T-cell (primary cell): ENCODE measurements around the gene HIPK4. TPM values are rescaled to one million over a fixed set of nuclear protein-coding genes. Genes with fewer than 3 reads are reported as not detected.
A peak's percentile ranks its signal among the peaks of the same experiment; 100 is the strongest.

Experiments used
- ATAC-seq, 4 experiments: fragments of 200-7000 bp in 3 of 4; fragments of 150-1000 bp in 1 of 4; cut with Tn5 transposase; replicated peaks in 1 of 4; 1 replicate in 3 of 4; 2 replicates in 1 of 4; pipeline ENCODE4 v1.10.0; 2021; ENCODE audit warnings: moderate library complexity in 3 of 4, mild to moderate bottlenecking in 2 of 4, moderate number of reproducible peaks in 1 of 4
- CTCF ChIA-PET, 2 donors: fragments of 300-600 bp; sonication (Branson Sonifier 250); formaldehyde crosslinking; loops; one replicate each; lab custom pipeline; 2022; ENCODE audit warnings: antibody characterized with exemption in 2 of 2; lab: Charles Lee
- POLR2A ChIA-PET, 2 donors: fragments of 300-600 bp; sonication (Branson Sonifier 250); formaldehyde crosslinking; loops; one replicate each; lab custom pipeline; 2022; ENCODE audit warnings: antibody characterized with exemption in 2 of 2; lab: Charles Lee
- DNase-seq, 35 experiments: peaks; one replicate each; pipeline versions ENCODE4 v3.0.0 to v3.0.0-alpha.2; 2013 to 2023
- H3K27ac ChIP-seq: one replicate; pipeline ENCODE4 v1.5.1; 2013; ENCODE audit warnings: low read length
- H3K27me3 ChIP-seq, 2 experiments: replicated peaks in 1 of 2; 1 replicate in 1 of 2; 2 replicates in 1 of 2; pipeline versions ENCODE4 v1.6.1 to v1.7.0; 2013; ENCODE audit warnings: low read length in 1 of 2, mixed read lengths in 1 of 2; ENCODE audit not compliant: control insufficient read depth in 2 of 2, insufficient read depth in 2 of 2; ENCODE audit errors: extremely low read depth in 1 of 2
- H3K36me3 ChIP-seq, 2 donors: 1 replicate in 1 of 2; 2 replicates in 1 of 2; pipeline versions ENCODE4 v1.6.1 to v1.7.0; 2013; ENCODE audit warnings: low read length in 1 of 2; ENCODE audit not compliant: control insufficient read depth in 2 of 2, insufficient read depth in 1 of 2; ENCODE audit errors: extremely low read depth in 1 of 2
- H3K4me1 ChIP-seq, 2 experiments: 1 replicate in 1 of 2; 2 replicates in 1 of 2; pipeline versions ENCODE4 v1.6.1 to v1.7.0; 2013; ENCODE audit warnings: low read length in 2 of 2, mixed read lengths in 1 of 2; ENCODE audit not compliant: insufficient read depth in 2 of 2, control insufficient read depth in 1 of 2; ENCODE audit errors: extremely low read depth in 1 of 2
- H3K4me3 ChIP-seq, 2 donors: 1 replicate in 1 of 2; 2 replicates in 1 of 2; pipeline versions ENCODE4 v1.5.1 to v1.7.0; 2013; ENCODE audit warnings: mild to moderate bottlenecking in 2 of 2, low read length in 1 of 2, moderate library complexity in 1 of 2; ENCODE audit not compliant: control insufficient read depth in 1 of 2; ENCODE audit errors: extremely low read depth in 1 of 2
- H3K9me3 ChIP-seq: 2 replicates; pipeline ENCODE4 v1.7.0; 2013
- H3K27ac Mint-ChIP-seq, 2 donors: one replicate each; pipeline ENCODE4 v1.8.0; 2020 to 2021; ENCODE audit warnings: mild to moderate bottlenecking in 2 of 2, mixed read lengths in 2 of 2
- H3K27me3 Mint-ChIP-seq, 2 donors: one replicate each; pipeline ENCODE4 v1.8.0; 2021 to 2022; ENCODE audit warnings: mixed read lengths in 2 of 2
- H3K36me3 Mint-ChIP-seq: one replicate; pipeline ENCODE4 v1.8.0; 2021; ENCODE audit warnings: mixed read lengths
- H3K4me1 Mint-ChIP-seq, 3 donors: one replicate each; pipeline ENCODE4 v1.8.0; 2020 to 2022; ENCODE audit warnings: mixed read lengths in 3 of 3, mild to moderate bottlenecking in 1 of 3
- H3K4me3 Mint-ChIP-seq, 3 donors: one replicate each; pipeline ENCODE4 v1.8.0; 2020 to 2022; ENCODE audit warnings: mild to moderate bottlenecking in 3 of 3, mixed read lengths in 3 of 3, moderate library complexity in 3 of 3
- H3K9me3 Mint-ChIP-seq, 3 donors: one replicate each; pipeline ENCODE4 v1.8.0; 2020 to 2022; ENCODE audit warnings: mixed read lengths in 3 of 3
- WGBS: methylation state at CpG from one replicate; pipeline ENCODE4 v1.1.5; 2013; ENCODE audit warnings: missing lambda C conversion rate; ENCODE audit not compliant: insufficient coverage; 5-methylcytosine and 5-hydroxymethylcytosine counted together
- total RNA-seq, 35 experiments: library from RNA in 6 of 35; stranded (reverse) in 6 of 35; fragments of 120-200 nt in 1 of 35; gene quantifications; one replicate each; pipeline versions ENCODE4 v1.2.1 to v1.2.4 and lab custom pipeline; 2013 to 2026

The HIPK4 gene
- total RNA-seq, 5 donors from 2014 or later (not counting 1 experiment from before 2014, with no cell fraction given), result 0.16 to 0.20 (median 0.18) TPM; not detected in 1

GRCh38 chr19:40419066-40419612, 29.2 kb upstream of the HIPK4 start:
- no peaks in the 10 kb centered on the region for H3K27me3 Mint-ChIP-seq
- ChIA-PET CTCF (no interaction called here), POLR2A (no interaction called here)
- DNase-seq (no peak), ATAC-seq (no peak)
- peaks cover 30 to 37% (median 33%) of the 10 kb centered on the region in 3 donors for H3K4me1 Mint-ChIP-seq
- peaks cover 0 to 7% of the 10 kb centered on the region in 2 donors for H3K36me3 ChIP-seq
- peaks cover 0 to 17% of the 10 kb centered on the region in 2 experiments for H3K27me3 ChIP-seq
- no peaks in the 10 kb centered on the region for H3K9me3 ChIP-seq
- peak overlapping the region in 2 of 3 donors; percentile 1 to 87 for H3K4me3 Mint-ChIP-seq
- no peak overlapping the region for H3K27ac ChIP-seq
- no peak overlapping the region for H3K4me3 ChIP-seq
- peaks cover 5% of the 10 kb centered on the region for H3K36me3 Mint-ChIP-seq
- H3K4me1 ChIP-seq, result peaks cover 4 to 41% of the 10 kb centered on the region in 2 experiments
- 100% methylated on average over 1 of the region's 5 CpGs for WGBS
- H3K9me3 Mint-ChIP-seq, result no peaks in the 10 kb centered on the region
- H3K27ac Mint-ChIP-seq, result peak overlapping the region; percentile 46 to 62

- Histone ChIP-seq H3K36me3 (peaks cover 0 to 5% of the 10 kb centered on the region in 2 donors), H3K4me1 (peaks cover 2 to 44% of the 10 kb centered on the region in 2 experiments), H3K9me3 (no peaks in the 10 kb centered on the region), H3K4me3 (no peak overlapping the region), H3K27ac (no peak overlapping the region), H3K27me3 (peaks cover 0 to 26% of the 10 kb centered on the region in 2 experiments)
- WGBS, result 40% methylated on average over 1 of the region's 3 CpGs
- ATAC-seq, result no peak
- Mint-ChIP-seq H3K36me3 (peaks cover 5% of the 10 kb centered on the region), H3K27me3 (peaks cover 0 to 2% of the 10 kb centered on the region in 2 donors), H3K4me3 (no peak overlapping the region), H3K9me3 (no peaks in the 10 kb centered on the region), H3K27ac (peak overlapping the region in 1 of 2 donors; percentile 66), H3K4me1 (peaks cover 28 to 37% (median 30%) of the 10 kb centered on the region in 3 donors)
- ChIA-PET CTCF (interaction anchor here in 1 of 2 donors (0.5 kb wide), 2 partner anchors 139 to 225 kb away, joined by 3 read pairs; no protein-coding TSS in a partner anchor), POLR2A (no interaction called here)
- no peak for DNase-seq
Observed at GRCh38 chr19:40418040-40418439, 28.1 kb upstream of the HIPK4 start.

- Mint-ChIP-seq H3K27ac (peak overlapping the region in 1 of 2 donors; percentile 85), H3K4me1 (peaks cover 28 to 37% (median 30%) of the 10 kb centered on the region in 3 donors), H3K27me3 (peaks cover 0 to 2% of the 10 kb centered on the region in 2 donors), H3K36me3 (peaks cover 5% of the 10 kb centered on the region), H3K4me3 (no peak overlapping the region), H3K9me3 (no peaks in the 10 kb centered on the region)
- Histone ChIP-seq H3K27me3 (peaks cover 0 to 30% of the 10 kb centered on the region in 2 experiments), H3K4me1 (peaks cover 2 to 42% of the 10 kb centered on the region in 2 experiments), H3K9me3 (no peaks in the 10 kb centered on the region), H3K27ac (no peak overlapping the region), H3K4me3 (no peak overlapping the region), H3K36me3 (peaks cover 0 to 1% of the 10 kb centered on the region in 2 donors)
- ChIA-PET POLR2A (interaction anchor here in 1 of 2 donors (0.6 kb wide), 1 partner anchor 234 kb away, joined by 6 read pairs; no protein-coding TSS in a partner anchor), CTCF (interaction anchor here (0.5 to 0.6 kb wide), 3 partner anchors 112 to 225 kb away, joined by 3 read pairs; no protein-coding TSS in a partner anchor)
- WGBS, result 100% methylated on average over 3 of the region's 4 CpGs
- ATAC-seq (no peak), DNase-seq (no peak)
Observed at GRCh38 chr19:40417643-40417981, 27.6 kb upstream of the HIPK4 start.

DNA sequence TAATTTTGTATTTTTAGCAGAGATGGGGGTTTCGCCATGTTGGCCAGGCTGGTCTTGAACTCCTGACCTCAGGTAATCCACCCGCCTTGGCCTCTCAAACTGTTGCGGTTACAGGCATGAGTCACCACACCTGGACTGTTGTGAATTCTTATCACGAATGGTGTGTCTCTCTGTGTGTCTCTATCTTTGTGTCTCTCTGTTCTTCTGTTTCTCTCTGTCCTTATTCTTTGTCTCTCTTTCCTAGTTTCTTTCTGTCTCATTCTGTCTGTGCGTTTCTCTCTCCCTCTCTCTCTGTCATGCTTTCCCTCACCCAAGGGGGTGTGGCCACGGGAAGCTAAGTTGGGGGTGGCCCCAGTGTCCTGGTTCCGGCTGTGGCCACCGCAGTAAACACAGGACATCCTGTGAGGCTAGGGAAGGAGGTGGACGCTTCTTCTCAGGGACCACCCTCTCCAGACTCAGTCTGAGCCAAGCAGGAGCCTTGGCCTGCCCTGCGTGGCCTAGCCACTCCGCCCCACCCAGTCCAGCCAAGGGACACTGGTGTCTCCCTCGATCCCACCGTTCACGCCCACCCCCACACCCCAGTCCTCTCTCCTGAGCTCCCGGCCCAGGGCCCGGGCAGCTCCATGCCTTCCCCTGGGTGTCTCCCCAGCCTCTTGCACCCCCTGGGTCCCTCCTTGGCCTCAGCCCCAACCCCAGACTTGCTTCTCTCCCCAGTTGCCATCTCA, 27.1 kb upstream of the HIPK4 start:
- Histone ChIP-seq H3K27ac (no peak overlapping the region), H3K27me3 (peaks cover 0 to 33% of the 10 kb centered on the region in 2 experiments), H3K4me3 (no peak overlapping the region), H3K36me3 (no peaks in the 10 kb centered on the region), H3K4me1 (peaks cover 2 to 39% of the 10 kb centered on the region in 2 experiments), H3K9me3 (no peaks in the 10 kb centered on the region)
- Mint-ChIP-seq H3K4me1 (peaks cover 23 to 31% (median 24%) of the 10 kb centered on the region in 3 donors), H3K4me3 (no peak overlapping the region), H3K27me3 (peaks cover 0 to 2% of the 10 kb centered on the region in 2 donors), H3K9me3 (no peaks in the 10 kb centered on the region), H3K27ac (peak overlapping the region; percentile 38 to 85), H3K36me3 (no peaks in the 10 kb centered on the region)
- WGBS, result 64% methylated on average over 11 of the region's 16 CpGs
- ChIA-PET POLR2A (interaction anchor here in 1 of 2 donors (0.6 kb wide), 1 partner anchor 234 kb away, joined by 6 read pairs; no protein-coding TSS in a partner anchor), CTCF (interaction anchor here (0.5 to 0.6 kb wide), 3 partner anchors 112 to 226 kb away, joined by 3 read pairs; no protein-coding TSS in a partner anchor)
- DNase-seq, result peak in 1 of 35 experiments; percentile 17
- no peak for ATAC-seq

- peak overlapping the region in 1 of 2 donors; percentile 31 for H3K27ac Mint-ChIP-seq
- H3K4me1 ChIP-seq, result peaks cover 0 to 27% of the 10 kb centered on the region in 2 experiments
- H3K27me3 Mint-ChIP-seq, result peaks cover 0 to 2% of the 10 kb centered on the region in 2 donors
- WGBS, result 91% methylated on average over 2 of the region's 2 CpGs
- ATAC-seq, result no peak
- H3K27me3 ChIP-seq, result peaks cover 0 to 42% of the 10 kb centered on the region in 2 experiments
- no peaks in the 10 kb centered on the region for H3K36me3 Mint-ChIP-seq
- H3K36me3 ChIP-seq, result no peaks in the 10 kb centered on the region
- CTCF ChIA-PET, result interaction anchor here in 1 of 2 donors (0.6 kb wide), 1 partner anchor 1782 kb away, joined by 3 read pairs; no protein-coding TSS in a partner anchor
- H3K27ac ChIP-seq, result no peak overlapping the region
- no peak overlapping the region for H3K4me3 Mint-ChIP-seq
- H3K9me3 Mint-ChIP-seq, result no peaks in the 10 kb centered on the region
- DNase-seq, result no peak
- no peaks in the 10 kb centered on the region for H3K9me3 ChIP-seq
- no peak overlapping the region for H3K4me3 ChIP-seq
- H3K4me1 Mint-ChIP-seq, result peaks cover 16 to 26% (median 18%) of the 10 kb centered on the region in 3 donors
- POLR2A ChIA-PET, result no interaction called here
Observed at GRCh38 chr19:40415768-40416167, 25.8 kb upstream of the HIPK4 start.
